GM12864 (cell line): ENCODE results near the gene SAMD9L.
A peak's percentile ranks its signal among the peaks of the same experiment; 100 is the strongest.

Experiments
- DNase-seq: peaks from one replicate; pipeline ENCODE4 v3.0.0-alpha.2; 2011; ENCODE audit warnings: low read depth
- H3K4me3 ChIP-seq: 2 replicates; pipeline ENCODE4 v1.5.1; 2011; ENCODE audit warnings: mild to moderate bottlenecking, low read depth, low read length, control low read depth
- TF ChIP-seq, protein P1 (sequence below): IDR thresholded peaks from 2 replicates; pipeline ENCODE4 v1.5.1; 2011; ENCODE audit warnings: low read depth, mild to moderate bottlenecking, moderate library complexity, low read length, control low read depth, inconsistent platforms; ENCODE audit errors: missing control alignments

SAMD9L gene

DNA sequence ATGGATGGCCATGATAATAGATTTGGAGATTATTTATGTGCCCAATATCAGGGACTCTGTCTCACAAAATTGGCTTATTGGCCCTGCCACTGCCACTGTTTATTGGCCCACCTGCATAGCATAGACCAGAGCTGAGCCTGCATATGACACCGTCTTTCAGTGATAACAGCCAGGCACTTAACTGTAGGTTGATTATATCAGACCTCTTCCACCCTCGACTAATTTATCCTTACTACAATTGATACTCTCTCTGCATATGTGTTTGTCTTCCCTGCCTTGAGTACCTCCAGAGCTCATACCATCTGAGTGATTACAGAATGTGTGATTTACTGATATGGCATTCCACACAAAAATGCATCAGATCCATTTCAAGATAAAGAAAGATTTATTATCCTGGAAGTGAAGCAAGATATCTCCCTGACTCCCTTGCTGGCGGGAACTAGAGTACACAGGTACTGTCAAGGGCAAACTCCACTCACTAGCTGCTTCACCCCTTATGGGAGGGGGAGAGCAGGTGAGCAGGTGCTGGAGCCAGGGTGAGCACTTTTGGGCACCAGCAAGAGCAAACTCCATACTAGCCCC is 13.1 kb upstream of the SAMD9L start:
- no peak overlapping the region for H3K4me3 ChIP-seq
- TF ChIP-seq, protein P1, sequence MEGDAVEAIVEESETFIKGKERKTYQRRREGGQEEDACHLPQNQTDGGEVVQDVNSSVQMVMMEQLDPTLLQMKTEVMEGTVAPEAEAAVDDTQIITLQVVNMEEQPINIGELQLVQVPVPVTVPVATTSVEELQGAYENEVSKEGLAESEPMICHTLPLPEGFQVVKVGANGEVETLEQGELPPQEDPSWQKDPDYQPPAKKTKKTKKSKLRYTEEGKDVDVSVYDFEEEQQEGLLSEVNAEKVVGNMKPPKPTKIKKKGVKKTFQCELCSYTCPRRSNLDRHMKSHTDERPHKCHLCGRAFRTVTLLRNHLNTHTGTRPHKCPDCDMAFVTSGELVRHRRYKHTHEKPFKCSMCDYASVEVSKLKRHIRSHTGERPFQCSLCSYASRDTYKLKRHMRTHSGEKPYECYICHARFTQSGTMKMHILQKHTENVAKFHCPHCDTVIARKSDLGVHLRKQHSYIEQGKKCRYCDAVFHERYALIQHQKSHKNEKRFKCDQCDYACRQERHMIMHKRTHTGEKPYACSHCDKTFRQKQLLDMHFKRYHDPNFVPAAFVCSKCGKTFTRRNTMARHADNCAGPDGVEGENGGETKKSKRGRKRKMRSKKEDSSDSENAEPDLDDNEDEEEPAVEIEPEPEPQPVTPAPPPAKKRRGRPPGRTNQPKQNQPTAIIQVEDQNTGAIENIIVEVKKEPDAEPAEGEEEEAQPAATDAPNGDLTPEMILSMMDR = no peak
- DNase-seq = no peak

DNA sequence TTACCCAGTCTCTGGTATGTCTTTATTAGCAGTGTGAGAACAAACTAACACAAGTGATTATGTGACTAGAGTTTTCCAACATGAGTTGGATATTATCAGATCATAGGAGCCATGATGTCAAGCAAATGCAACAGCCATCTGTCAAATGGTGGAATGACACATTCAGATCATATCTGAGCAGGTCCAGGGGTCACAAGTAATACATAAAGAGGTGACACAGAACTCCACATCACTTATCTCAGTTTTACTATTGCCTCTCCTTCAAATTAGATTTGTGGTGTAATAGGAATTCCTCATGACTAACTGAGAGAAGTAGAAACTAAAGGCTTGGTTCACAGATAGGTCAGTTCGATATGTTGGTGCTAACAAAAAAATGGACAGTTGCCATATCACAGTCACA is 12.2 kb upstream of the SAMD9L start:
- no peak overlapping the region for H3K4me3 ChIP-seq
- no peak for DNase-seq
- TF ChIP-seq, protein P1 = no peak

DNA sequence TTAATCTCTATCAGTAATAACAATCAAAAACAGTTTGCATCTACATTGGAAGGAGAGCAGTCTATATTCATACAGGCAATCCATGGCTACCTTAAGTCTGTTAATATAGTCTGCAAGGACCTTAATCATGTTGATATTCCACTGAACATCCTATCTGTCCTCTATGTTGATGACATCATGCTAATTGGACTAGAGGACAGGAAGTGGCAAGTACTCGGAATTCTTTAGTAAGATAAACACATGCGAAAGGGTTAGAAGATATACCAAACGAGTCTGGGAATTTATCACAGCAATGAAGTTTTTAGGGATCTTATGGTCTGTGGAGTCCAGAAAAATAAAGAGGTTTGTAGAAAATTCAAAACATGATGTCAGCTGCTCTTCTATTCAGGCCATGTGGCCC is 11.3 kb upstream of the SAMD9L start:
- TF ChIP-seq, protein P1 = no peak
- no peak for DNase-seq
- H3K4me3 ChIP-seq = no peak overlapping the region

DNA sequence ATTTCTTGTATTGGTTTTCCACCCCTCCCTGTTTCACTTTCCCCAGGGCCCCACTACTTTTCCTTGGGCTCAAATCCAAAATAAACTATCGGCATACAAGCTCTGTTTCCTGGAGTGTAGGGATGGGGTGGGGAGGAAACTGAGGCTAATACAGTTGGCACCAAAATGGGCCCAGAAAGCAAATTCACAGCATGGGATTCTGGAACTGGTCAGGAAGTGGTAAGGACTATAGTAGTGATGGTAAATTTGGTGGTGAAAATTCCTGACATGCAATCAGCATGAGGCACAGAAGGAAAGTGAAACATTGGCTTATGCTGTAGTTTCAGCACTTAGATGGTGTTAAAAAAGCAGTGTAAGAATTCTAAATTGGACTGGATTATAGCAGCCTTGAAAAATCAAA is 8.7 kb upstream of the SAMD9L start:
- no peak overlapping the region for H3K4me3 ChIP-seq
- DNase-seq = no peak
- TF ChIP-seq, protein P1 = no peak

DNA sequence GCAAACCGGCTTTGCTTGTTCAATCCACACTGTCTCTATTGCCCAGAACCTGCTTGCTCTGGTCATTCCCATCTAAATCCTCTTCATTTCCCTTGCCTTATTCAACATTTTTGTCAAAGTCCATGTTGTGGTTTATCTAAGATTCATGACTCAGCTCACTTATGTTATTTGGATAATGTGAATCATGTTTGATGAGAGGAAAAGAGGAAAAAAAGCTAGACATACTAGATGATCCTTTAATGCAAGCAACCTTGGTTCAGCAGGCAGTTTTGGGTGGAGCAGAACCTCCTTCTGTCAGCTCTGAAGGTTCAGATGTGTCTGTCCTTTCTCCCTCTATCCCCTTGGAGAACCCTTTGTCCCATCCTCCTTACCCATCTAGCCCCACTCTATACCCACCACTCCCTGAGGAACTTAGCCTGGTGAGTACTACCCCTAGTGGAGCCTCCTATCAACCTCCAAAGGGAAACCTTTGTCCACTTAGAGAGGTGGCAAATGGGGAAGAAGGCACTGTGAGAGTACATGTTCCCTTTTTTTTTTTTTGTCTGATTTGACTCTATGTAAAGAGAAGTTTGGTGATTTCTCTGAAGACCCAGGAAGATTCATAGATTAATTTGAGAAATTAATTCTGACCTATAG is 2.1 kb upstream of the SAMD9L start:
- TF ChIP-seq, protein P1 = no peak
- no peak overlapping the region for H3K4me3 ChIP-seq
- DNase-seq = no peak

DNA sequence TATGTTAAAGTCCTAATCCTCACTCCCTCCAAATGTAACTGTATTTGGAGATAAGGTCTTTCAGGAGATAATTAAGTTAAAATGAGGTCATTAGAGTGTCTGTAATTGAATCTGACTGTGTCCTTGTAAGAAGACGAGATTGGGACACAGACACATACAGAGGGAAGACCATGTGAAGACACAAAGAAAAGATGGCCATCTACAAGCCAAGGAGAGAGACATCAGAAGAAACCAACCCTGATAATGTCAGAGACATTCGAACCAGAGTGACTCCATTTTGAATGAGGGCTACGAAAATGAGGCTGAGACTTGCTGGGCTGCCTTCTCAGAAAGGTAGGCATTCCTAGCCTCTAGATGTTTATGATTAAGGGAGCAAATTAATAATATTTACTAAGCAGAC is 542 bp upstream of the SAMD9L start:
- no peak overlapping the region; the same call in 1 of the 2 replicates for H3K4me3 ChIP-seq
- TF ChIP-seq, protein P1 = no peak
- DNase-seq = no peak

DNA sequence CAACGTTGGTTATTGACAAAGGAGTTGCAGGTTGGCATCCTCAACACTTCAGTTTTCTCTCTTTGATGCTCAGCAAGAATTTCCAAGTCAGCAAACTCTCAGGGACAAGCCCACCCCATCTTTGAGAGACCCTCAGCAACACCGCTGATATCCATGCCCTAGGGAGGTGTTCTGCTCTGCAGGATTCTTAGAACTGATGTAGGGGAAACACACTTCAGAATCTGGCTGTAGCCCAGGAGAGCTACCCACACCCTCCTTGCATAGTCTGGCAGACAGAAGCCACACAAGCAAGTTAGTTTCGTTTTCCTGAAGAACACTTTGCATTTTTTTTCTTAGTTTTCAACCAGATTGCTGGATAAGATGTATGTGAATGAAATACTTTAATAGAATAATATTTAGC is 822 bp downstream of the SAMD9L start:
- TF ChIP-seq, protein P1 = no peak
- DNase-seq = peak; percentile 44
- H3K4me3 ChIP-seq = peak overlapping the region; percentile 78
